Brain microvascular endothelial cell (primary cell): ENCODE data around the gene CTU2.

Experiments
- DNase-seq: peaks from one replicate; pipeline ENCODE4 v3.0.0-alpha.2; 2020
- H3K27ac ChIP-seq: fragments of 250-450 bp; sonication (Bioruptor Pico); 2 replicates; pipeline ENCODE4 v1.5.1; 2020; ENCODE audit warnings: mild to moderate bottlenecking, moderate library complexity
- H3K27me3 ChIP-seq: fragments of 250-450 bp; sonication (Bioruptor Pico); replicated peaks from 2 replicates; pipeline ENCODE4 v1.5.1; 2020; ENCODE audit warnings: mild to moderate bottlenecking
- H3K36me3 ChIP-seq: fragments of 250-450 bp; sonication (Bioruptor Pico); replicated peaks from 2 replicates; pipeline ENCODE4 v1.5.1; 2020; ENCODE audit warnings: mild to moderate bottlenecking
- H3K4me3 ChIP-seq: 2 replicates; pipeline ENCODE4 v1.5.1; 2011; ENCODE audit warnings: low read depth, mild to moderate bottlenecking, control low read depth, low read length, moderate library complexity
- in situ Hi-C: cut with HindIII; loops from 2 replicates; pipeline ENCODE4 v1.10.0; 2017; ENCODE audit warnings: low sequenced_read_pairs, low pct_ligation_motif_present
- TF ChIP-seq, protein P1 (sequence below): IDR thresholded peaks from 2 replicates; pipeline ENCODE4 v1.5.1; 2011; ENCODE audit warnings: low read depth, mild to moderate bottlenecking, moderate library complexity, low read length, control low read depth, inconsistent platforms; ENCODE audit errors: missing control alignments

Gene CTU2

DNA sequence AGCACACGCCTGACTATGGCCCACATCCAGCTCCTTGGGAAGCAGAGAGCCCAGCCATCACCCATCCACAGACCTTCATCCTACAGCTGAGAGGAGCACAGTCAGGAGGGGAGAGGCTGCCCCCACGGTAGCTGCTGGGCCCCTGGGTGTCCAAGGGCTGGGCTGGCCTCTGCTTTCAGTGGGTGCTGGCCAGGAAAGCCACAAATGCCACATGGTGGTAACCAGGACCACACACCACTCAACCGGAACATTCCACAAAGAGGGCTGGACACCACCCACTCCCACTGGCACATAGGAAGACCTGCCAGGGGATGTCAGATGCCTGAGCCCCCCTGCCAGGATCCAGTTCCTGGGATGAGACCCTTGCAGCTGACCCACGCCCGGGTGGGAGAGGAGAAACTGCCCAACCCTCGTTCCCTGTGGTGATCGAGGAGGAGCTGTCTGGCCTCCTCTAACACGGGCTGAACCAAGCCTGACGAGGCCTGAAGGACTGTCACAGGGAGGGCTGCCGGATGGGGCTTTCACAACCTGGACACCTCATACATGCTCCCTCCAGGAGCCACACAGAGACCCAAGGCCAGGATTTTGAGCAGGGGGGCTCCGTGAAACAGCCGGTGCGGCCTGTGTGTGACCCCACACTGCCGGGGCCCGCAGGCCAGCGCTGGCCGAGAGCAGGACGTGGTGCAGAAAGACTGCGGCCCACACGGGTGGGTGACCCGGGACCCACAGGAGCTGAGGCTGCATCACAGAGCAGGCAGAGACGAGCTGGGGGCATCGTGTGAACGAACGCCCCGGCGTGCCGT lies 48.0 kb downstream of the CTU2 start:
- no peak for DNase-seq
- Histone ChIP-seq H3K27me3 (no peaks in the 10 kb centered on the region), H3K36me3 (peaks cover 8% of the 10 kb centered on the region), H3K27ac (no peak overlapping the region), H3K4me3 (no peak overlapping the region)
- TF ChIP-seq, protein P1, sequence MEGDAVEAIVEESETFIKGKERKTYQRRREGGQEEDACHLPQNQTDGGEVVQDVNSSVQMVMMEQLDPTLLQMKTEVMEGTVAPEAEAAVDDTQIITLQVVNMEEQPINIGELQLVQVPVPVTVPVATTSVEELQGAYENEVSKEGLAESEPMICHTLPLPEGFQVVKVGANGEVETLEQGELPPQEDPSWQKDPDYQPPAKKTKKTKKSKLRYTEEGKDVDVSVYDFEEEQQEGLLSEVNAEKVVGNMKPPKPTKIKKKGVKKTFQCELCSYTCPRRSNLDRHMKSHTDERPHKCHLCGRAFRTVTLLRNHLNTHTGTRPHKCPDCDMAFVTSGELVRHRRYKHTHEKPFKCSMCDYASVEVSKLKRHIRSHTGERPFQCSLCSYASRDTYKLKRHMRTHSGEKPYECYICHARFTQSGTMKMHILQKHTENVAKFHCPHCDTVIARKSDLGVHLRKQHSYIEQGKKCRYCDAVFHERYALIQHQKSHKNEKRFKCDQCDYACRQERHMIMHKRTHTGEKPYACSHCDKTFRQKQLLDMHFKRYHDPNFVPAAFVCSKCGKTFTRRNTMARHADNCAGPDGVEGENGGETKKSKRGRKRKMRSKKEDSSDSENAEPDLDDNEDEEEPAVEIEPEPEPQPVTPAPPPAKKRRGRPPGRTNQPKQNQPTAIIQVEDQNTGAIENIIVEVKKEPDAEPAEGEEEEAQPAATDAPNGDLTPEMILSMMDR: no peak
- in situ Hi-C loops: loop anchor here (25.0 kb wide), 1 partner anchor 408 kb away; the partner anchor contains the start of gene CDH15

DNA sequence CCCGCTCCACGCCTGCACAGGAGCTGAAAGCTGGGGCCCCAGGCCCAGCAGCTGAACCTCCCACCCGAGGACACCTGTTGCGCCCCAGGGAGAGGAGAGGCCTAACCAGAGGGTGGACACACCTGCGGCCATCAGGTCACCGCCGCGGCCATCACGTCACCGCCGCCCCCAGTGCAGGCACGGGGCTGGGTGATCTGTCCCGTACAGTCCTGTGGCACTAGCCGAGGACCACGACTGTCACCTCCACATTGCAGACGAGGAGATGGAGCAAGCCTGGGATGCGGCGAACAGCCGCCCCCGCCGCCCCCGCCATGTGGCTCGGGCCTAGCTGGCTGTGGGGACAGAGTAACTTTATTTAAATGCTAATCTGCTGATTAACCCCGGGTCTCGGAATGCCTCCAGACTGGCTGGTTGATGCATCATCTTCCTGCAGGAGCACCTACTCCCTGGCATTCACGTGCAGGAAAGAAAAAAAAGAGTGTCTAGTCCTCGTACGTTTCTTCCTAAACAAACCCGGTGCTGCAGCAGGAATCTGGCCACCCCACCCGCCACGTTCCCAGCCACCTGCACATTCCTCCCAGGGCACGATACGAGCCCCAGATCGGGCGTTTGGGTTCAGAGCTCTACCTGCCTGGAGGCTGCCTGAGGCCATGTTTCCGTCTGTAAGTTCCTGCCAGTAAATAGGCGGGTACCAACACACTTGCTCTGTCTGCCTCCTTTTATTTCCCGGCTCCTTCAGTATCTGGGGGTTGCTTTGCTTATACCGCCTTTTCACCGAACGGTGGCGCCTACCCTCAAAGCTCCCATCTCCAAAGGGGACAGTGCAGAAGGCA lies 48.8 kb downstream of the CTU2 start:
- Histone ChIP-seq H3K36me3 (peaks cover 8% of the 10 kb centered on the region), H3K27me3 (no peaks in the 10 kb centered on the region), H3K27ac (no peak overlapping the region), H3K4me3 (no peak overlapping the region)
- no peak for DNase-seq
- in situ Hi-C loops: loop anchor here (25.0 kb wide), 1 partner anchor 407 kb away; the partner anchor contains the start of gene CDH15
- TF ChIP-seq, protein P1: peak; percentile 74

DNA sequence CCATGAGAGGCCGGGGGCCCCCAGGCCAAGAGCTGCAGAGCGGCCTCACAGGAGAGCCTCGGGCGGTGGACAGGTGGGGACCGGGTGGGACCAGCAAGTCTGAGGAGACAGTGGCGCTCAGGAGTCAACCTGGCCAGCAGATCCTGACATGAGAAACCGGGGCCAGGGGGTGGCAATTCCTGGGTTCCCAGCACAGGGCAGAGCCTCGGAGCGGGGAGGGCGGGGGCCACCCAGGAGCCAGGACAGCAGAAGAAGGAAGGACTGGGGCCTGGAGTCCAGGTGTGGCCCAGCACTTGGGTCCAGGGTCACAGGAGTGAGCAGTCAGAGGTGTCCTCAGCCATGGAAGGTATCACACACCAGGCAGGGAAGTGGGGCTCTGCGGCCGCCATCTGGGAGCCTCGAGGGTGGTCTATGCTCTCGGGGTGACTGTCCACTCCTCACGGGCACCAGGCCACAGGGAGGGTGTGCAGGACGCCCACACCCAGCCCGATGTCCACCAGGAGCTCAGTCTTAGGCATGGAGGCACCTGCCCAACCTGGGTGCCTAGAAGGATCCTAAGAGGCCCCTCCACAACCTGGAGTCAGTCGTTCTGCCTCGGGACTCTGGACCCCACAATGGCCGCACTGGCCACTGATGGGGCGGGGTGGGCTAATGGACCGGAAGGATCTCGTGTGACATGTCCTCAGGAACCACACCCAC lies 49.6 kb downstream of the CTU2 start:
- no peak overlapping the region for H3K4me3 ChIP-seq
- TF ChIP-seq, protein P1: no peak
- H3K36me3 ChIP-seq: peaks cover 8% of the 10 kb centered on the region
- in situ Hi-C loops: loop anchor here (25.0 kb wide), 1 partner anchor 406 kb away; the partner anchor contains the start of gene CDH15
- no peak overlapping the region for H3K27ac ChIP-seq
- no peak for DNase-seq
- no peaks in the 10 kb centered on the region for H3K27me3 ChIP-seq

DNA sequence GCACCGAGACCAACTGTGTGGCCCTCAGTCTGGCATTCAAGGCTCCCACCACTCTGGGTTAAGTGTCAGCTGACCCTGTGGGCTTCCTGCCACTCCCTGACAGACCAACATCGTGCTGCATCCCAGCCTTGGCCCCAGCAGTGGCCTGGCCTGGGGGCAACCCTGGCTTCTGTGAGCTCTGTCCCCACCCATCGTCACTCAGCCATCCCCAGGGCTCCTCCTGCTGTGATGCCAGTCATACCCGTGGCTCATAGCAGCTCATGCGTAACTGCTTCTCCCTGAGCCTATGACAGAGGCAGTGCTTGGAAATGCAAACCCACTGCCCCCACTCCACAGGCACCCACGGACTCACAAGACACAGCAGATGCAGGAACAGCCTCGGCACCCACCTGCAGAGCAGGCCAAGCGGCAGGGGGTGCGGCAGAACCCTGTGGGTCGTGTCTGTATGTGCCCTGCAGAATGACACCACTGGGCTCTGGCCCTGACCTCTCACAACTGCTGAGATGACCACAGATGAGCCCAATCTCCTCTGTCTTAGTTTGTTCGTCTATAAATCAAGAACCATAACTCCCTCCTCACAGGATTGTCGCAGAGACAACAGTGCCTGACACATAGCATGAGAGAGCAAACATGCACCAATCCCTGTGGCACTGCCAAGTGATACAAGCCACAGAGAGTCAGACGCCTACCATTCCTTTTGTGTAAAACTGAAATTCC lies 52.1 kb downstream of the CTU2 start:
- DNase-seq: no peak
- Histone ChIP-seq H3K4me3 (no peak overlapping the region), H3K27me3 (no peaks in the 10 kb centered on the region), H3K27ac (no peak overlapping the region), H3K36me3 (peaks cover 5% of the 10 kb centered on the region)
- TF ChIP-seq, protein P1: no peak
- in situ Hi-C loops: loop anchor here (25.0 kb wide), 1 partner anchor 404 kb away; the partner anchor contains the start of gene CDH15

DNA sequence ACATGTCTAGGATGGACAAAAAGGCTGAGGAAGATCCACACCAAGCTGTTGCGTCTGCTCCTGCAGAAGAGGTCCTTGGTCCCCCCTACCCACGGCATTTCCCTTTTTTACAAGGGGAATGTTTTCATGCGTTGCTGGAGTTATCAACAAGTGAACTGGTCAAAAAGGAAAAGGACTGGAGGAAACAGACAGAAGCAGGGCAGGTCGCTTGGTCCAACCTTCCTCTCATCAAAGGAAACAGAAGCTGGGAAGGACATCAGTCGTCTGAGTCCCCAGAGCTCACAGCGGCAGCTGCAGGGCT lies 52.6 kb downstream of the CTU2 start:
- H3K27me3 ChIP-seq: no peaks in the 10 kb centered on the region
- H3K36me3 ChIP-seq: peaks cover 6% of the 10 kb centered on the region
- no peak for DNase-seq
- TF ChIP-seq, protein P1: no peak
- no peak overlapping the region for H3K4me3 ChIP-seq
- in situ Hi-C loops: loop anchor here (25.0 kb wide), 1 partner anchor 403 kb away; the partner anchor contains the start of gene CDH15
- no peak overlapping the region for H3K27ac ChIP-seq
